Measurements from ENCODE around the gene MADD.
A peak's percentile ranks its signal among the peaks of the same experiment; 100 is the strongest.

MADD gene

GRCh38 chr11:47253660-47254059 is 16.3 kb upstream of the MADD start:
- DNase-seq = no peak

- DNase-seq = no peak
Measured at GRCh38 chr11:47254386-47254785, 15.5 kb upstream of the MADD start.

GRCh38 chr11:47256374-47256773 is 13.6 kb upstream of the MADD start:
- no peak for DNase-seq

GRCh38 chr11:47257177-47257516 is 12.8 kb upstream of the MADD start:
- no peak for DNase-seq

- DNase-seq = no peak
Measured at GRCh38 chr11:47257517-47258316, 12.2 kb upstream of the MADD start, which contains the start of gene NR1H3. Gene NR1H3, plus strand, starts transcription at chr11:47257996. Its CDS starts 1,221 bp downstream, at chr11:47259217.

GRCh38 chr11:47258317-47258902 is 11.5 kb upstream of the MADD start:
- DNase-seq = no peak

- DNase-seq = peak; percentile 46
Measured at GRCh38 chr11:47259232-47259977, 10.5 kb upstream of the MADD start.

GRCh38 chr11:47260366-47260765 is 9.6 kb upstream of the MADD start:
- no peak for DNase-seq

GRCh38 chr11:47261291-47261800 is 8.6 kb upstream of the MADD start:
- no peak for DNase-seq

GRCh38 chr11:47264119-47264518 is 5.8 kb upstream of the MADD start:
- DNase-seq = no peak

- DNase-seq = no peak
Measured at GRCh38 chr11:47264521-47264920, 5.4 kb upstream of the MADD start.

- no peak for DNase-seq
Measured at GRCh38 chr11:47267876-47268275, 2.1 kb upstream of the MADD start.

- no peak for DNase-seq
Measured at GRCh38 chr11:47268448-47269001, 1.4 kb upstream of the MADD start.

GRCh38 chr11:47269002-47269828 is 718 bp upstream of the MADD start:
- peak; percentile 88 for DNase-seq

- no peak for DNase-seq
Measured at GRCh38 chr11:47270331-47271271, 668 bp downstream of the MADD start.

- no peak for DNase-seq
Measured at GRCh38 chr11:47271328-47271727, 1.4 kb downstream of the MADD start.

- DNase-seq = no peak
Measured at GRCh38 chr11:47271961-47272661, 2.2 kb downstream of the MADD start.

GRCh38 chr11:47272706-47273105 is 2.8 kb downstream of the MADD start:
- no peak for DNase-seq

- DNase-seq = no peak
Measured at GRCh38 chr11:47274495-47275235, 4.7 kb downstream of the MADD start.

GRCh38 chr11:47276923-47277322 is 7.0 kb downstream of the MADD start:
- no peak for DNase-seq

All from stimulated activated CD4-positive, alpha-beta T cell treated with anti-CD3 and anti-CD28 coated beads, Interleukin-4, amount 100 ng/mL, for 1 hour (primary cell).